ENCODE results near the gene PPP4R2.

PPP4R2 gene

DNA sequence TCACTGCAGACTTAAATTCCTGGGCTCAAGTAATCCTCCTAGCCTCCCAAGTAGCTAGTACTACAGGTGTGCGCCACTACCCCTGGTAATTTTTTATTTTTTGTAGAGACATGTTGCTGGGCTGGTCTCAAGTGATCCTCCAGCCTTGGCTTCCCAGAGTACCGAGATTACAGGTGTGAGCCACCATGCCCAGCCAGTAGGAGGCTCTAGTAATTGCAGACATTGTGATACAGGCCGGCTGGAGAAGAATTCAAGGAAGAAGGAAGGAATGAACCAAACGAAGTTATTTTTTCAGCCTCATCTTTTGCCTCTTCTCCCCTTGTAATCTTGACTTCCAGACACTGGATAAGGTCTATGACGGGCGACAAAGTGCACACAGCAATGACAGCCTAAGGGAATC, 3.2 kb upstream of the PPP4R2 start:
- ATAC-seq: no peak
- TF ChIP-seq ZFP30 (CRISPR knock-in tag; IDR thresholded peaks at IDR 0.05): no peak

GRCh38 chr3:72995337-72995736, 1.3 kb upstream of the PPP4R2 start:
- TF ChIP-seq ZFP30 (CRISPR knock-in tag; IDR thresholded peaks at IDR 0.05): no peak
- no peak for TF ChIP-seq PATZ1 (CRISPR knock-in tag; IDR thresholded peaks at IDR 0.05; ENCODE audit: borderline replicate concordance)
- TF ChIP-seq TOX (CRISPR knock-in tag; IDR thresholded peaks at IDR 0.05; ENCODE audit: borderline replicate concordance): no peak
- TF ChIP-seq ARNTL (CRISPR knock-in tag; IDR thresholded peaks at IDR 0.05; ENCODE audit: borderline replicate concordance, low read depth): no peak
- no peak for TF ChIP-seq GLIS3 (CRISPR knock-in tag; IDR thresholded peaks at IDR 0.05)
- no peak for TF ChIP-seq ZFP3 (CRISPR knock-in tag; IDR thresholded peaks at IDR 0.05)
- TF ChIP-seq ZNF565 (CRISPR knock-in tag; conservative IDR thresholded peaks at IDR 0.05; ENCODE audit: low read depth): no peak
- TF ChIP-seq ESRRG (CRISPR knock-in tag; IDR thresholded peaks at IDR 0.05): no peak
- TF ChIP-seq BACH2 (CRISPR knock-in tag; IDR thresholded peaks at IDR 0.05; ENCODE audit: borderline replicate concordance): no peak
- TF ChIP-seq CREB5 (CRISPR knock-in tag; IDR thresholded peaks at IDR 0.05; ENCODE audit: low read depth): no peak
- no peak for TF ChIP-seq ZNF8 (CRISPR knock-in tag; IDR thresholded peaks at IDR 0.05)
- no peak for TF ChIP-seq RARB (CRISPR knock-in tag; IDR thresholded peaks at IDR 0.05)
- TF ChIP-seq, protein P1, sequence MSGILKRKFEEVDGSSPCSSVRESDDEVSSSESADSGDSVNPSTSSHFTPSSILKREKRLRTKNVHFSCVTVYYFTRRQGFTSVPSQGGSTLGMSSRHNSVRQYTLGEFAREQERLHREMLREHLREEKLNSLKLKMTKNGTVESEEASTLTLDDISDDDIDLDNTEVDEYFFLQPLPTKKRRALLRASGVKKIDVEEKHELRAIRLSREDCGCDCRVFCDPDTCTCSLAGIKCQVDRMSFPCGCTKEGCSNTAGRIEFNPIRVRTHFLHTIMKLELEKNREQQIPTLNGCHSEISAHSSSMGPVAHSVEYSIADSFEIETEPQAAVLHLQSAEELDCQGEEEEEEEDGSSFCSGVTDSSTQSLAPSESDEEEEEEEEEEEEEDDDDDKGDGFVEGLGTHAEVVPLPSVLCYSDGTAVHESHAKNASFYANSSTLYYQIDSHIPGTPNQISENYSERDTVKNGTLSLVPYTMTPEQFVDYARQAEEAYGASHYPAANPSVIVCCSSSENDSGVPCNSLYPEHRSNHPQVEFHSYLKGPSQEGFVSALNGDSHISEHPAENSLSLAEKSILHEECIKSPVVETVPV (CRISPR knock-in tag; IDR thresholded peaks at IDR 0.05): no peak
- no peak for TF ChIP-seq TSHZ2 (CRISPR knock-in tag; IDR thresholded peaks at IDR 0.05)
- no peak for ATAC-seq

- ATAC-seq: no peak
- TF ChIP-seq TCF4 (CRISPR knock-in tag; IDR thresholded peaks at IDR 0.05; ENCODE audit: borderline replicate concordance): no peak
Measured at GRCh38 chr3:72996121-72996472, 514 bp upstream of the PPP4R2 start.

GRCh38 chr3:72997421-72997961, 880 bp downstream of the PPP4R2 start:
- peak; percentile 17; the same call in 1 of the 2 replicates for TF ChIP-seq PATZ1 (CRISPR knock-in tag; IDR thresholded peaks at IDR 0.05; ENCODE audit: borderline replicate concordance)
- peak; percentile 36; the same call in 1 of the 2 replicates for TF ChIP-seq ZNF70 (CRISPR knock-in tag; IDR thresholded peaks at IDR 0.05)
- TF ChIP-seq POU6F1 (CRISPR knock-in tag; IDR thresholded peaks at IDR 0.05; ENCODE audit: borderline replicate concordance, low read depth): no peak
- TF ChIP-seq RARB (CRISPR knock-in tag; IDR thresholded peaks at IDR 0.05): no peak
- no peak for TF ChIP-seq GLIS3 (CRISPR knock-in tag; IDR thresholded peaks at IDR 0.05)
- peak; percentile 69 for ATAC-seq

Measured in SK-N-SH treated with all-trans-retinoic acid at 6 μM for 48 hours (cell line).